ENCODE data around the gene HNRNPL.

The HNRNPL gene

DNA sequence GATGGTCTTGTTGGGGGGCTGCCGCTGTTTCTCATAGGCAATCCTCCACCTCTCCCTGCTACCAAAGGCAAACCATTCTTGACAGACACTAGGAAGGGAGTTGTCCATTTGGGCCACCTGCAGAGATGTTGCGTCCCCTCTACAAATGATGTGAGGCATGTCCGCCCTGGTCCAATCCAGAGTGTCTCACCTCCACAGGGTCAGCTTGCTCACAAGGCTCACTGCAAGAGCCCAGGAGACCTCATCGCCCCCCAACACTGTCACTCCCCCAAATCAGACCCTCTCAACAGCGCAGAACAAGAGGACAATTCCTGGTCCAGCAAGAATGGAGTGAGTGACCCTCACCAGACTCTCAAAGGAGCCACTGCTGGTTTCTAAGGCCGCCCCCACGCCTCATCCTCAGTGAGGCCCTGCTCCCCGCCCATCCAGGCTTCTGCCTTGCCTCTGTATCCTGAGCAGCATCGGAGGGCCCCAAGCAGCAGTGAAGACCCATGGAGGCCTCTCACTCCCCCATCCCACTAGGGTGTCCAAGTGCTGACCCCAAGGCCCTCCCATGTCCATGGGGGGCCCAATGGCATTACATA, 6.5 kb downstream of the HNRNPL start:
- no peak overlapping the region for H3K4me3 ChIP-seq (ENCODE audit: control insufficient read depth, low read depth, low read length)
- DNase-seq (ENCODE audit: low read depth) = no peak
- TF ChIP-seq, protein P1, sequence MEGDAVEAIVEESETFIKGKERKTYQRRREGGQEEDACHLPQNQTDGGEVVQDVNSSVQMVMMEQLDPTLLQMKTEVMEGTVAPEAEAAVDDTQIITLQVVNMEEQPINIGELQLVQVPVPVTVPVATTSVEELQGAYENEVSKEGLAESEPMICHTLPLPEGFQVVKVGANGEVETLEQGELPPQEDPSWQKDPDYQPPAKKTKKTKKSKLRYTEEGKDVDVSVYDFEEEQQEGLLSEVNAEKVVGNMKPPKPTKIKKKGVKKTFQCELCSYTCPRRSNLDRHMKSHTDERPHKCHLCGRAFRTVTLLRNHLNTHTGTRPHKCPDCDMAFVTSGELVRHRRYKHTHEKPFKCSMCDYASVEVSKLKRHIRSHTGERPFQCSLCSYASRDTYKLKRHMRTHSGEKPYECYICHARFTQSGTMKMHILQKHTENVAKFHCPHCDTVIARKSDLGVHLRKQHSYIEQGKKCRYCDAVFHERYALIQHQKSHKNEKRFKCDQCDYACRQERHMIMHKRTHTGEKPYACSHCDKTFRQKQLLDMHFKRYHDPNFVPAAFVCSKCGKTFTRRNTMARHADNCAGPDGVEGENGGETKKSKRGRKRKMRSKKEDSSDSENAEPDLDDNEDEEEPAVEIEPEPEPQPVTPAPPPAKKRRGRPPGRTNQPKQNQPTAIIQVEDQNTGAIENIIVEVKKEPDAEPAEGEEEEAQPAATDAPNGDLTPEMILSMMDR (IDR thresholded peaks at IDR 0.05; ENCODE audit: control insufficient read depth, insufficient read depth, low read depth, low read length, missing control alignments) = no peak

DNA sequence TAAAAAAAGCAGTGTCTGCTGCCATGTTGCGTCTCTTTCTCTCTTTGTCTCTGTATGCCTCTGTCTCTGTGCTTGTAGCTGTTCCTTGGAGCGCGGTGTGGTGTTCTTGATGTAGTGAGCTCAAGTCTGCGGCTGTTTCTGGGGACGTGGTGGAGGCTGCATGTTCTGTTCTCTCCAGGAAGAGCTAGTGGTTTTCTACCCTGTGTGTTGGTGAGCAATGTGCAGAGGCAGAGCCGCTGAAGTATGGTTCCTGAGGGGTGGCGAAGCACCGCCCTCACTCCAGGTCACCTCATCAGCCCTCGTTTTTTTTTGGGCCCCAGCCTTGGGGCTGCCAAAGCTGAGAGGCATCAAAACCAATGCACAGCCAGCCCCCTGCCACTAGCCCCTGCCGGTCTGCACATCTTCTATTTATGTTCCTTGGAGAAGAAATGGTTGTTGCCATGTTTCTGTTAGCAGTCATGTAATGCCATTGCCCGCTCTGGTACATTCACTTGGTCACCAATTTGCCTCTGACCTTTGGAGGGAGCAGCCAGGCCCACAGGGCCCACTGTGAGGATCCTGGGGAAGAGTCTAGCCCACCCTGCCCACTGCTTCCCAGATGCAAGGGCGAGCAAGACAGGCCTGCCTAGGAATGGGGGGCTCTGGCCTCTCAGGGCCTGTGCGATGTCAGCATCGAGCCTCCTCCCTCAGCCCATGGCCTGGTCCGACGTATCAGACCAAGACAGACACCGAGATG, 7.2 kb downstream of the HNRNPL start:
- no peak for DNase-seq (ENCODE audit: low read depth)
- TF ChIP-seq, protein P1 (IDR thresholded peaks at IDR 0.05; ENCODE audit: control insufficient read depth, insufficient read depth, low read depth, low read length, missing control alignments) = no peak
- H3K4me3 ChIP-seq (ENCODE audit: control insufficient read depth, low read depth, low read length) = no peak overlapping the region

DNA sequence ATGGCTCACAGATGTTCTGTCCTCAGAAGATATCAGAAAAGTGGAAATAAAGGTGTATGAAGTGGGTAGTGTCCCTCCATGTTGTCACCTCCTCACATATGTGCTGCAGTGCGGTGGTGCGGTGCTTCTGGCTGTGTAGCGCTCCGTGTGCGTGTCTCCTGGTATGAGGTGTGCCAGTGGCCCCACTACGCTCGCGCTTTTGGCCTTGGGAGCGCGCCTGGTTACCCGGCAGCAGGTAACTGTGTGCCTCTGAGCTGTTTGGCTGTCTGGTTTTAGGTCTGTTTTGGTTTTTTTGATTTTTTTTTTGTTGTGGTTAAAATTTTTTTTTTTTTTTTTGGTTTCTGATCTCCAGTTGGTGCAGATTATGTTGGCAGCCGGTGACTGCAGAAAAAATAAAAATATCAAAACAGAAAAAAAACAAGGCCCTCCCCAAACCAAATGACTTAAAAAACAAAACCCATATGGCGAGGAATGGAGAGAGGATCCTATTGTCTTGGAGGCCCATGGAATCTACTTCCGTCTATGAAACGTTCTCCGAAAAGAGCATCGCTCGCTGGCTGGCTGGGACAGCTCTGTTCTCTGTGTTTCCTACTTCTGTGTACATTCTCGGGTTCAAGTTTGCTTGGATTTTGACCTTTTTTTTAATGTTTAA, 7.9 kb downstream of the HNRNPL start:
- TF ChIP-seq, protein P1 (IDR thresholded peaks at IDR 0.05; ENCODE audit: control insufficient read depth, insufficient read depth, low read depth, low read length, missing control alignments) = no peak
- H3K4me3 ChIP-seq (ENCODE audit: control insufficient read depth, low read depth, low read length) = no peak overlapping the region
- DNase-seq (ENCODE audit: low read depth) = no peak

DNA sequence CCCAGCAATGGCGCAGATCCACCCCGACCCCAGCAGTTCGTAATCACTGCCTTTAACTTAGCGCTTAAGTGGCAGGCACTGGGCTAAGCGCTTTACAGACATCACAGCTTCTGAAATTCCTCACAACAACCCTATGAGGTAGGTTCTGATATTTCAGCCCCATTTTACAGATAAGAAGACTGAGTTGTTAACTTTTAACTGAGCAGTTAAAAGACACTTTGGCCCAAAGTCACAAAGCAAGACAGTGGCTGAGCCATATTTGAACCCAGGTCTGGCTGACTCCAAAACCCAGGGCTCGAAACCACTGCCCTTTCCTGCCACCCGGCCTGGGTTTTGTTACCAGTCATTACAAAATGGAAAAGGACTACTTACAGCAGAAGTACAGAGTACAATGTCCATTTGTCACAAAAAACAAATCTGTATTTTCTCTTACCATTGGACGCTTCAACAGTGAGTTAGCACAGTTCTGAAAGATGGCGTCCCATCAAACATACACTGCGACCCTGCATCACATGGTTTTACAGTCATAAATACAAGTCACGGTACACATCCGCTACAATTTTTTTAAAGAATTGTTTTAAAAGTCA, 8.5 kb downstream of the HNRNPL start:
- DNase-seq (ENCODE audit: low read depth) = no peak
- TF ChIP-seq, protein P1 (IDR thresholded peaks at IDR 0.05; ENCODE audit: control insufficient read depth, insufficient read depth, low read depth, low read length, missing control alignments) = no peak

DNA sequence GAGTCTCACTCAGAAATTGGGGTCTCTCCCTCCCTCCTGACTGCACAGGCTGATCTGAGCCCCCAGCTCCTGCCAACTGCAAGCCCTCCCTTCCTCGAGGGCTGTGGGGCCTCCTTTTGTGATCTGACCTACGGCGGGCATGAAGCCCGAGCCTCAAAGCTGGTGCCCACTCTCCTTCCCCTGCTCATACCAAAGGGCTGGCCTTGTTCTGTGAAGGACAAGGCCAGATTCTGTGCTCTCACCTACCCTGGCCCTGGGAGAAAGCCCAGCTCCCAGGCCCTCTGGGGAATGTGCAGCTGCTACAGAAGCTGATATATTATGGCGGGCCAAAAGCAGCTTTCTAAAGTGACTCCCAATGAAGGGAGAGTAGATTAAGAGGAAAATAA, 9.2 kb downstream of the HNRNPL start:
- TF ChIP-seq, protein P1 (IDR thresholded peaks at IDR 0.05; ENCODE audit: control insufficient read depth, insufficient read depth, low read depth, low read length, missing control alignments) = no peak
- no peak overlapping the region for H3K4me3 ChIP-seq (ENCODE audit: control insufficient read depth, low read depth, low read length)
- no peak for DNase-seq (ENCODE audit: low read depth)

More for the DNA sequence above, 8.5 kb downstream of the HNRNPL start:
- H3K4me3 ChIP-seq (ENCODE audit: control insufficient read depth, low read depth, low read length) = no peak overlapping the region

DNA sequence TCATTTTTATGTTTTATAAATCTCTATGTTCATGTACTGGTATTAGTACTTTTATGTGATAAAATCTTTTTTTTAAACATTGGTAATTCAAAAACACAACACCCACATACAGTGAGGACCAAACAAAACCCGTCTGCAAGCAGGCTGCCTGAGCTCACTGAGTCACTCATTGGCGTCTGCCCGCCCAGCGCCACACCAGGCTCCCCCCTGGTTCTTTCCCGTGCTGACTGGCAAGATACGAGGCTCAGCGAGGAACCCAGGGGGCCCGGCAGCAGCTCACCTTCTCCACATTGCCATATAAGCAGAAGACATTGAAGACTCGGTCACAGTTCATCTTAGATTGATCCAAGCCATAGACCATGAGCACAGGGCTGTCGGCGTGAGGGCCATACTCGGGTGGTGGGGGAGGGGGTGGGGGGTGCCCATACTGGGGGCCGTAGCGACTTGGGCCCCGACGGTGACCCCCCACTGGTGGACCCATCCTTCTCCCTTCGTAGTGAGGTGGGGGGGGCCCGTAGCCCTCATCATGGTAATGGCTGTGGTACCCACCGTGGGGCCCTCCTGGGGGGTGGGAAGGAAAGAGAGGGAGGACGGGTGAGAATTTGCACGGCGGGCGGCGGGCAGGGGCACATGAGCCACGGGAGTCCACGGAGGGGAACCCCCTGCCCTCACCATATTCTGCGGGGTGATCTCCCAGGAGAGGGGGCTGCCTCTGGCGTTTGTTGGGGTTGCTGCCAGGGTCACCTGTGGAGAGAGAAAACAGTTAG, 9.8 kb downstream of the HNRNPL start:
- DNase-seq (ENCODE audit: low read depth) = no peak
- TF ChIP-seq, protein P1 (IDR thresholded peaks at IDR 0.05; ENCODE audit: control insufficient read depth, insufficient read depth, low read depth, low read length, missing control alignments) = no peak
- H3K4me3 ChIP-seq (ENCODE audit: control insufficient read depth, low read depth, low read length) = no peak overlapping the region

Measured in AG09309 (cell line).